CD14-positive monocyte (primary cell): ENCODE results near the gene RINL. TPM values are rescaled to one million over a fixed set of nuclear protein-coding genes. Genes with fewer than 3 reads are reported as not detected.

Source experiments
- DNase-seq, 3 donors: peaks; one replicate each; pipeline ENCODE4 v3.0.0-alpha.2; 2011 to 2022
- H2AFZ ChIP-seq: 2 replicates; pipeline ENCODE4 v1.6.0; 2012; ENCODE audit warnings: mild to moderate bottlenecking, low read depth, low read length, inconsistent platforms; ENCODE audit not compliant: insufficient read depth, poor library complexity, severe bottlenecking
- H3K27ac ChIP-seq, 2 donors: 1 replicate in 1 of 2; 2 replicates in 1 of 2; pipeline ENCODE4 v1.5.1; 2012 to 2013; ENCODE audit warnings: low read length in 2 of 2, control low read depth in 1 of 2, inconsistent platforms in 1 of 2, low read depth in 1 of 2, mild to moderate bottlenecking in 1 of 2
- H3K27me3 ChIP-seq, 2 donors: one replicate each; pipeline versions ENCODE4 v1.6.0 to v1.6.1; 2011 to 2013; ENCODE audit warnings: low read length in 2 of 2; ENCODE audit not compliant: control insufficient read depth in 2 of 2, insufficient read depth in 2 of 2
- H3K36me3 ChIP-seq, 2 donors: replicated peaks in 1 of 2; 1 replicate in 1 of 2; 2 replicates in 1 of 2; pipeline versions ENCODE4 v1.5.1 to v1.6.1; 2012 to 2013; ENCODE audit warnings: low read length in 2 of 2, control low read depth in 1 of 2, inconsistent platforms in 1 of 2, mild to moderate bottlenecking in 1 of 2; ENCODE audit not compliant: insufficient read depth in 2 of 2, control insufficient read depth in 1 of 2
- H3K4me1 ChIP-seq, 2 donors: 1 replicate in 1 of 2; 2 replicates in 1 of 2; pipeline versions ENCODE4 v1.5.1 to v1.6.1; 2012 to 2013; ENCODE audit warnings: low read length in 2 of 2, control low read depth in 1 of 2, inconsistent platforms in 1 of 2, mild to moderate bottlenecking in 1 of 2, moderate library complexity in 1 of 2; ENCODE audit not compliant: insufficient read depth in 2 of 2, control insufficient read depth in 1 of 2
- H3K4me2 ChIP-seq: replicated peaks from 2 replicates; pipeline ENCODE3; 2012; ENCODE audit warnings: low read length, moderate library complexity, mild to moderate bottlenecking; ENCODE audit not compliant: poor library complexity, severe bottlenecking; ENCODE audit errors: extremely low read depth
- H3K4me3 ChIP-seq, 3 experiments: fragments of 200-600 bp in 1 of 3; sonication (generic) in 1 of 3; replicated peaks in 1 of 3; 1 replicate in 2 of 3; 2 replicates in 1 of 3; pipeline ENCODE4 v1.5.1; 2011 to 2013; ENCODE audit warnings: low read length in 3 of 3, mild to moderate bottlenecking in 3 of 3, control low read depth in 2 of 3, low read depth in 2 of 3, inconsistent platforms in 1 of 3, moderate library complexity in 1 of 3
- H3K79me2 ChIP-seq: 2 replicates; pipeline ENCODE4 v1.6.0; 2012; ENCODE audit warnings: mild to moderate bottlenecking, control low read depth, inconsistent platforms, low read length, moderate library complexity; ENCODE audit not compliant: insufficient read depth
- H3K9ac ChIP-seq: 2 replicates; pipeline ENCODE4 v1.6.0; 2017; ENCODE audit warnings: low read length, mild to moderate bottlenecking; ENCODE audit not compliant: insufficient read depth, poor library complexity, severe bottlenecking
- H3K9me3 ChIP-seq, 2 donors: replicated peaks in 1 of 2; 1 replicate in 1 of 2; 2 replicates in 1 of 2; pipeline versions ENCODE4 v1.5.1 to v1.6.1; 2012 to 2013; ENCODE audit warnings: low read length in 2 of 2, control low read depth in 1 of 2; ENCODE audit not compliant: control insufficient read depth in 1 of 2, insufficient read depth in 1 of 2
- H4K20me1 ChIP-seq: 2 replicates; pipeline ENCODE4 v1.6.0; 2012; ENCODE audit warnings: mild to moderate bottlenecking, low read length, control low read depth, moderate library complexity; ENCODE audit not compliant: insufficient read depth
- H3K27ac Mint-ChIP-seq, 7 donors: one replicate each; pipeline ENCODE4 v1.8.0; 2020; ENCODE audit warnings: mild to moderate bottlenecking in 7 of 7, mixed read lengths in 7 of 7, moderate library complexity in 6 of 7, inconsistent platforms in 2 of 7
- H3K27me3 Mint-ChIP-seq, 3 donors: one replicate each; pipeline ENCODE4 v1.8.0; 2021 to 2022; ENCODE audit warnings: low read depth in 3 of 3, mild to moderate bottlenecking in 3 of 3, mixed read lengths in 3 of 3, moderate library complexity in 3 of 3, inconsistent platforms in 1 of 3
- H3K36me3 Mint-ChIP-seq, 2 donors: one replicate each; pipeline ENCODE4 v1.8.0; 2020; ENCODE audit warnings: mixed read lengths in 2 of 2, inconsistent platforms in 1 of 2, mild to moderate bottlenecking in 1 of 2
- H3K4me1 Mint-ChIP-seq: one replicate; pipeline ENCODE4 v1.8.0; 2020; ENCODE audit warnings: mild to moderate bottlenecking, mixed read lengths
- H3K4me3 Mint-ChIP-seq, 2 donors: one replicate each; pipeline ENCODE4 v1.8.0; 2020; ENCODE audit warnings: mild to moderate bottlenecking in 2 of 2, mixed read lengths in 2 of 2, moderate library complexity in 1 of 2
- H3K9me3 Mint-ChIP-seq, 7 donors: one replicate each; pipeline ENCODE4 v1.8.0; 2020 to 2022; ENCODE audit warnings: mixed read lengths in 7 of 7, mild to moderate bottlenecking in 6 of 7, moderate library complexity in 6 of 7, inconsistent platforms in 2 of 7
- WGBS: methylation state at CpG from one replicate; pipeline ENCODE4 v1.1.5; 2013; ENCODE audit warnings: missing lambda C conversion rate; ENCODE audit not compliant: insufficient coverage; 5-methylcytosine and 5-hydroxymethylcytosine counted together
- intact Hi-C, 2 donors: fragments of 100-400 bp; cut with micrococcal nuclease; formaldehyde crosslinking; loops; one replicate each; pipeline versions ENCODE4 v1.15.0 to v1.15.1; 2023
- polyA plus RNA-seq, 3 donors: library from polyadenylated mRNA; depleted of rRNA in 1 of 3; unstranded in 2 of 3; stranded (reverse) in 1 of 3; fragments of 300-500 nt in 2 of 3; fragments of >200 nt in 1 of 3; fragmentation: Illumina TruSeq in 2 of 3; gene quantifications; 1 replicate in 2 of 3; 2 replicates in 1 of 3; pipeline ENCODE4 v1.2.3, GENCODE V29; 2012 to 2021
- TF ChIP-seq, protein P1 (sequence below): fragments of 200-600 bp; IDR thresholded peaks from one replicate; pipeline ENCODE4 v1.8.0; 2022; ENCODE audit warnings: antibody characterized with exemption, mild to moderate bottlenecking

Gene RINL
- polyA plus RNA-seq, 3 donors = 4.1 to 13.5 (median 7.2) TPM

DNA sequence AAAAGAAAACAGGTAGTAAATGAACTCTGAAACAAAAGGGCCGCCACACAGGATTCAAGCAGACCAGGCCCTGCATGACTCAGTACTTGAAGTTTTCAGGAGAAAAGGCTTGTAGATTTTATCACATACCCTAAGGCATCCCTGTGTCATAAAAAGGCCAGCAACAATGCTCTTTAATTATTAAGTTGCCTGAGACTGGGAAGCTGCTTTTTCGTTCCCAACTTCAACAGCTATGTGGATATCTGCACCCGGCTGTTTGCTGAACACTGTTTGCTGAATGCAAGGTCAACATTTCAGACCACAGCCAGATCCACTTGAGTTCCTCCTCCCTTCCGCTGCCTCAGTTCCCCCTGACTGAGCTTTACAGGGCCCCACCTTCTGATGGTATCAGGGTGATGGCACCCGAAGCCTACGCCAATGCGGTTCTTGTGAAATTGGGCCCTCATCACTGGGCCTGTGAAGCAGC, 40.4 kb downstream of the RINL start:
- no peaks in the 10 kb centered on the region for H3K4me1 ChIP-seq
- H2AFZ ChIP-seq = no peak overlapping the region
- no peaks in the 10 kb centered on the region for H3K4me1 Mint-ChIP-seq
- intact Hi-C loops = no loop called here
- H3K9me3 Mint-ChIP-seq = no peaks in the 10 kb centered on the region
- H3K4me2 ChIP-seq = no peak overlapping the region
- no peak overlapping the region for H3K9ac ChIP-seq
- H3K36me3 ChIP-seq = peaks cover 72 to 76% of the 10 kb centered on the region in 2 donors
- DNase-seq = no peak
- H3K27me3 Mint-ChIP-seq = peaks cover 0 to under 1% (median 0%) of the 10 kb centered on the region in 3 donors
- peaks cover 63% of the 10 kb centered on the region for H4K20me1 ChIP-seq
- no peak overlapping the region for H3K4me3 ChIP-seq
- TF ChIP-seq, protein P1, sequence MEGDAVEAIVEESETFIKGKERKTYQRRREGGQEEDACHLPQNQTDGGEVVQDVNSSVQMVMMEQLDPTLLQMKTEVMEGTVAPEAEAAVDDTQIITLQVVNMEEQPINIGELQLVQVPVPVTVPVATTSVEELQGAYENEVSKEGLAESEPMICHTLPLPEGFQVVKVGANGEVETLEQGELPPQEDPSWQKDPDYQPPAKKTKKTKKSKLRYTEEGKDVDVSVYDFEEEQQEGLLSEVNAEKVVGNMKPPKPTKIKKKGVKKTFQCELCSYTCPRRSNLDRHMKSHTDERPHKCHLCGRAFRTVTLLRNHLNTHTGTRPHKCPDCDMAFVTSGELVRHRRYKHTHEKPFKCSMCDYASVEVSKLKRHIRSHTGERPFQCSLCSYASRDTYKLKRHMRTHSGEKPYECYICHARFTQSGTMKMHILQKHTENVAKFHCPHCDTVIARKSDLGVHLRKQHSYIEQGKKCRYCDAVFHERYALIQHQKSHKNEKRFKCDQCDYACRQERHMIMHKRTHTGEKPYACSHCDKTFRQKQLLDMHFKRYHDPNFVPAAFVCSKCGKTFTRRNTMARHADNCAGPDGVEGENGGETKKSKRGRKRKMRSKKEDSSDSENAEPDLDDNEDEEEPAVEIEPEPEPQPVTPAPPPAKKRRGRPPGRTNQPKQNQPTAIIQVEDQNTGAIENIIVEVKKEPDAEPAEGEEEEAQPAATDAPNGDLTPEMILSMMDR = no peak
- peaks cover 24% of the 10 kb centered on the region for H3K79me2 ChIP-seq
- whole genome bisulfite sequencing = 97% methylated on average over 7 of the region's 7 CpGs
- no peaks in the 10 kb centered on the region for H3K27me3 ChIP-seq
- H3K36me3 Mint-ChIP-seq = peaks cover 67 to 75% of the 10 kb centered on the region in 2 donors
- H3K27ac Mint-ChIP-seq = peak overlapping the region in 1 of 7 donors; percentile 65
- H3K9me3 ChIP-seq = no peaks in the 10 kb centered on the region
- H3K4me3 Mint-ChIP-seq = no peak overlapping the region
- no peak overlapping the region for H3K27ac ChIP-seq

DNA sequence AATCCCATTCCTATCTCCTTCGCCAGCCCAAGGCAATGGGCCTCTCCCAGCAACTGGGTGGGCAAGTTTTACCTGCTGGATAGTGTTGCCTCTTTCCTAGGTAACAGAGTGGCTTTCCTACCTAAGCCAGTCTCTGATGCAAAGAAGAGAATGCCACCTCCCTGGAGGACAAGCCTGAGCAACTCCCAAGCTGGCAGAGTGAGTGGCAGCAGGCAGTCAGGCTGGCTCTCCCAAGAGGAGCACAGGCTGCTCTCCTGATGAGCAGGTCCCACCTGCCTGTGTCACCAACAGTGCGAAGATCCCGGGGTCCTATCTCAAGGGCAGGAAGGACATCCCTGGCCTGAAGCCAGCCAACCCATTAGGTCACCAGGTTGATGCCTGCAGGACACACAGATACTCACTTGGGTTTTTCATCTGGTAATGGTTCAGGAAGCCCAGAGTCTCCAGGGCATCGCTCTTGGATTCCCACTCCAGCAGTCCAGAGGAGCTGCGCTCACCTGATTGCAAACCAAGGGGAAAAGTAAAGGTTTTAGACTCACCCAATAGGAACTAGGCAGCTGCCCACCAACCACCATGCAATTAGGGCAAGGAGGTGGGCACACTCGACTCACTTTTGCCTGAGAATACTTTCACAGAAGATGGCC, 41.0 kb downstream of the RINL start:
- Mint-ChIP-seq H3K27ac (peak overlapping the region in 3 of 7 donors; percentile 11 to 73 (median 65)), H3K27me3 (no peaks in the 10 kb centered on the region), H3K4me1 (peaks cover 1% of the 10 kb centered on the region), H3K36me3 (peaks cover 61 to 69% of the 10 kb centered on the region in 2 donors), H3K9me3 (no peaks in the 10 kb centered on the region), H3K4me3 (no peak overlapping the region)
- WGBS = 97% methylated on average over 5 of the region's 6 CpGs
- TF ChIP-seq, protein P1 = no peak
- Histone ChIP-seq H3K27ac (no peak overlapping the region), H3K9ac (no peak overlapping the region), H2AFZ (no peak overlapping the region), H3K4me1 (peaks cover 3 to 5% of the 10 kb centered on the region in 2 donors), H3K36me3 (peaks cover 66 to 70% of the 10 kb centered on the region in 2 donors), H3K4me3 (no peak overlapping the region), H3K79me2 (peaks cover 18% of the 10 kb centered on the region), H3K27me3 (no peaks in the 10 kb centered on the region), H4K20me1 (peaks cover 58% of the 10 kb centered on the region), H3K4me2 (no peak overlapping the region), H3K9me3 (no peaks in the 10 kb centered on the region)
- intact Hi-C loops = no loop called here
- DNase-seq = no peak
